ENCODE data around the gene C4BPB. TPM values are rescaled to one million over a fixed set of nuclear protein-coding genes. Genes with fewer than 3 reads are reported as not detected.

Gene C4BPB
- total and polyA plus RNA-seq, 3 experiments from 2014 or later = 0.51 TPM; not detected in 2

GRCh38 chr1:207134581-207134980, 45.9 kb downstream of the C4BPB start:
- Mint-ChIP-seq H3K27ac (no peak overlapping the region), H3K27me3 (peaks cover 3 to 20% of the 10 kb centered on the region in 2 donors), H3K4me3 (no peak overlapping the region), H3K9me3 (peaks cover 7 to 15% (median 10%) of the 10 kb centered on the region in 5 donors), H3K4me1 (no peaks in the 10 kb centered on the region), H3K36me3 (peaks cover 0 to 3% (median 1%) of the 10 kb centered on the region in 3 donors)
- POLR2A ChIA-PET = no interaction called here
- H3K27me3 ChIP-seq (ENCODE audit: insufficient read depth, low read length, poor library complexity, severe bottlenecking) = no peaks in the 10 kb centered on the region
- H3K4me3 ChIP-seq (ENCODE audit: low read length) = no peak overlapping the region
- no peak overlapping the region for H3K27ac ChIP-seq (ENCODE audit: low read depth, low read length)
- no peaks in the 10 kb centered on the region for H3K4me1 ChIP-seq (ENCODE audit: insufficient read depth, low read length)
- no peaks in the 10 kb centered on the region for H3K36me3 ChIP-seq (ENCODE audit: insufficient read depth, low read length)
- peaks cover 3% of the 10 kb centered on the region for H3K9me3 ChIP-seq (ENCODE audit: low read length)
- DNase-seq = no peak
- CTCF ChIA-PET = no interaction called here

DNA sequence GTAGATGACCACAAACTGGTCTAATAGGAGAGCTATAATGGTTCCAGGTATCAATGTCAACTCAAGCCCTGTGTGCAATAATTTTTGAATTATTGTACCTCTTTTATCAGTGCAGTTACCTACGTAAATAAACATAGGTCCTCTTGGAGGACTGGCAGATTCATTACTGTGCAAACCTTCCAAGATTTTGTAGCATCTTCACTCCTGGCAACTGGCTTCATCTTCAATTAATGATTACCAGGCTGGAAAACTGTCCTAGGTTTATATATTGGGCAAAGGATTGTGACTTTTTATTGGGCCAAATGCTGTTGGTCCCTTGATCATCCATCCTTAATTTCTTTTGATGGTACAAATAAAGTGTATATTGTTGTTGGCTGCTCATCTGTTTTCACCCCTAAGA, 51.0 kb downstream of the C4BPB start:
- Histone ChIP-seq H3K27ac (ENCODE audit: low read depth, low read length) (no peak overlapping the region), H3K27me3 (ENCODE audit: insufficient read depth, low read length, poor library complexity, severe bottlenecking) (no peaks in the 10 kb centered on the region), H3K4me1 (ENCODE audit: insufficient read depth, low read length) (no peaks in the 10 kb centered on the region), H3K4me3 (ENCODE audit: low read length) (no peak overlapping the region), H3K9me3 (ENCODE audit: low read length) (no peaks in the 10 kb centered on the region), H3K36me3 (ENCODE audit: insufficient read depth, low read length) (no peaks in the 10 kb centered on the region)
- ChIA-PET POLR2A (no interaction called here), CTCF (no interaction called here)
- H3K36me3 Mint-ChIP-seq = peaks cover 0 to 1% (median 0%) of the 10 kb centered on the region in 3 donors
- no peak for DNase-seq
- no peak overlapping the region for H3K4me3 Mint-ChIP-seq
- no peaks in the 10 kb centered on the region for H3K4me1 Mint-ChIP-seq
- H3K27me3 Mint-ChIP-seq = peaks cover 10 to 22% of the 10 kb centered on the region in 2 donors
- H3K27ac Mint-ChIP-seq = no peak overlapping the region
- H3K9me3 Mint-ChIP-seq = no peaks in the 10 kb centered on the region

GRCh38 chr1:207140536-207140935, 51.9 kb downstream of the C4BPB start:
- Histone ChIP-seq H3K4me1 (ENCODE audit: insufficient read depth, low read length) (no peaks in the 10 kb centered on the region), H3K27me3 (ENCODE audit: insufficient read depth, low read length, poor library complexity, severe bottlenecking) (no peaks in the 10 kb centered on the region), H3K4me3 (ENCODE audit: low read length) (no peak overlapping the region), H3K36me3 (ENCODE audit: insufficient read depth, low read length) (no peaks in the 10 kb centered on the region), H3K27ac (ENCODE audit: low read depth, low read length) (no peak overlapping the region), H3K9me3 (ENCODE audit: low read length) (no peaks in the 10 kb centered on the region)
- no peak for DNase-seq
- Mint-ChIP-seq H3K27ac (no peak overlapping the region), H3K27me3 (peaks cover 12 to 22% of the 10 kb centered on the region in 2 donors), H3K36me3 (peaks cover 0 to 1% (median 0%) of the 10 kb centered on the region in 3 donors), H3K4me1 (no peaks in the 10 kb centered on the region), H3K9me3 (no peaks in the 10 kb centered on the region), H3K4me3 (no peak overlapping the region)
- POLR2A ChIA-PET = no interaction called here
- CTCF ChIA-PET = no interaction called here

DNA sequence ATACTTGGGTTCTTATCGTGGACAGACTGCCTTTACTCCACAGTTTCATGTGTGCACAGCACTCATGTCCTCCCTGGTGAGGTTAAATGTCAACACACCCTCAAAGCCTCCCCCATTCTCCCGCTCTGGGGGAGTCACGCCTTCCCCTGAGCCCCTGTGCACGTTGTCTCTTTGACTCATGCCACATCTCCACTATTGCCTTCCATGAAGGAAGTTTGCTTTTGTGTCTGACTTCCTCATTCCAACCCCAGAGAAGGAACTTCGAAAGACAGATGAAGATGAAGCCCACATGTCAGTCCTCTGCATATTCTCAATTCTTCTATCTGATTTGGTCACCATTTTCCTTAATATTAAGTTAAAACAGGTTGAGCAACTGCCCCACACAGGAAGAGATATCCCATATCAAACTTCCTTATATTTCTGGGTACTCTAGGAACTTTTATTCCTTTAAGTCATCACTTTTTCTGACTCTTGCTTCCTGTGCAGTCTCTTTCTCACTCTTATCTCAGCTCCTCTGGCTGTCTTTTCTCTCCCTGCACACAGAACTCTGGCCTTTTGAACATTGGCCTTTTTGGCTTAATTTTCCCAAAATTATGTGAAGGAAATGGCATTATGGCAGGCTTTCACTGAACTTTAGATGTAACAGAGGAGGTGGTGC, 56.9 kb downstream of the C4BPB start:
- Histone ChIP-seq H3K9me3 (ENCODE audit: low read length) (no peaks in the 10 kb centered on the region), H3K27me3 (ENCODE audit: insufficient read depth, low read length, poor library complexity, severe bottlenecking) (no peaks in the 10 kb centered on the region), H3K36me3 (ENCODE audit: insufficient read depth, low read length) (no peaks in the 10 kb centered on the region), H3K4me3 (ENCODE audit: low read length) (no peak overlapping the region), H3K4me1 (ENCODE audit: insufficient read depth, low read length) (no peaks in the 10 kb centered on the region), H3K27ac (ENCODE audit: low read depth, low read length) (no peak overlapping the region)
- DNase-seq = no peak
- H3K27ac Mint-ChIP-seq = no peak overlapping the region
- no peak overlapping the region for H3K4me3 Mint-ChIP-seq
- peaks cover 0 to 3% (median 0%) of the 10 kb centered on the region in 3 donors for H3K36me3 Mint-ChIP-seq
- CTCF ChIA-PET = no interaction called here
- POLR2A ChIA-PET = no interaction called here
- peaks cover 0 to 3% (median 0%) of the 10 kb centered on the region in 5 donors for H3K9me3 Mint-ChIP-seq
- H3K27me3 Mint-ChIP-seq = peaks cover 10 to 32% of the 10 kb centered on the region in 2 donors
- H3K4me1 Mint-ChIP-seq = no peaks in the 10 kb centered on the region

Other genes with a start within 250 kb of the C4BPB start
- gene IL20, start 223.2 kb upstream of the C4BPB start, total RNA-seq = not detected
- not detected for gene IL20, start 223.2 kb upstream of the C4BPB start, polyA plus RNA-seq
- 1 to 10 TPM; 2.0 to 2.9 TPM for gene IL24, start 191.4 kb upstream of the C4BPB start, total RNA-seq
- 22.5 TPM for gene IL24, start 191.4 kb upstream of the C4BPB start, polyA plus RNA-seq
- 10 to 100 TPM; 75.1 to 75.6 TPM for gene FCMR, start 166.9 kb upstream of the C4BPB start, total RNA-seq
- 574 TPM for gene FCMR, start 166.9 kb upstream of the C4BPB start, polyA plus RNA-seq
- gene PIGR, start 142.4 kb upstream of the C4BPB start, total RNA-seq = under 1 TPM; 0.04 to 0.33 TPM
- not detected for gene PIGR, start 142.4 kb upstream of the C4BPB start, polyA plus RNA-seq
- not detected for gene FCAMR, start 118.4 kb upstream of the C4BPB start, total RNA-seq
- not detected for gene FCAMR, start 118.4 kb upstream of the C4BPB start, polyA plus RNA-seq
- not detected for gene C1orf116, start 56.1 kb upstream of the C4BPB start, total RNA-seq
- not detected for gene C1orf116, start 56.1 kb upstream of the C4BPB start, polyA plus RNA-seq
- gene YOD1, start 37.7 kb upstream of the C4BPB start, total RNA-seq = 10 to 100 TPM; 10.3 to 10.6 TPM
- 0.98 TPM for gene YOD1, start 37.7 kb upstream of the C4BPB start, polyA plus RNA-seq
- 1 to 10 TPM; 3.0 to 3.9 TPM for gene PFKFB2, start 35.6 kb upstream of the C4BPB start, total RNA-seq
- gene PFKFB2, start 35.6 kb upstream of the C4BPB start, polyA plus RNA-seq = 0.29 TPM
- not detected for gene C4BPA, start 15.4 kb downstream of the C4BPB start, total RNA-seq
- not detected for gene C4BPA, start 15.4 kb downstream of the C4BPB start, polyA plus RNA-seq
- 10 to 100 TPM; 85.2 to 94.6 TPM for gene CD55, start 232.8 kb downstream of the C4BPB start, total RNA-seq
- 61.1 TPM for gene CD55, start 232.8 kb downstream of the C4BPB start, polyA plus RNA-seq